A549 (cell line): Measurements from ENCODE around the gene NLRC5. TPM values are rescaled to one million over a fixed set of nuclear protein-coding genes. Genes with fewer than 3 reads are reported as not detected.
A peak's percentile ranks its signal among the peaks of the same experiment; 100 is the strongest.

Source experiments
- ATAC-seq, 2 experiments: fragments of 200-7000 bp in 1 of 2; fragments of >200 bp in 1 of 2; cut with Nextera tagmentation in 1 of 2; cut with Tn5 transposase in 1 of 2; 3 replicates each; pipeline versions ENCODE4 v1.8.0 to v1.9.1; 2018 to 2020; ENCODE audit warnings: mild to moderate bottlenecking in 1 of 2, moderate library complexity in 1 of 2
- CTCF ChIA-PET: fragments of 300-600 bp; sonication (Branson Sonifier 250); formaldehyde crosslinking; extraction: SDS; loops from one replicate; lab custom pipeline; 2021; ENCODE audit warnings: antibody characterized with exemption, inconsistent platforms; lab: Yijun Ruan, JAX
- POLR2A ChIA-PET: fragments of 350-600 bp; formaldehyde crosslinking; extraction: SDS; loops from one replicate; lab custom pipeline; 2021; ENCODE audit warnings: antibody characterized with exemption, inconsistent platforms; lab: Yijun Ruan, JAX
- DNase-seq, 2 experiments: peaks; one replicate each; pipeline versions ENCODE4 v3.0.0 to v3.0.0-alpha.2; 2011 to 2016; ENCODE audit warnings: low read depth in 1 of 2, low spot score in 1 of 2
- FAIRE-seq: peaks from 2 replicates; lab custom pipeline; 2011; peaks lifted over from hg19 to GRCh38; lab: Jason Lieb, UNC
- H3K27ac ChIP-seq, 2 experiments: fragments of >200 bp; sonication (Bioruptor Twin); formaldehyde crosslinking; 3 replicates each; pipeline ENCODE4 v1.5.1; 2016 to 2017
- H3K4me1 ChIP-seq: fragments of >200 bp; sonication (Bioruptor Twin); formaldehyde crosslinking; 3 replicates; pipeline ENCODE4 v1.6.1; 2016
- H3K4me2 ChIP-seq: fragments of >200 bp; sonication (Bioruptor Twin); formaldehyde crosslinking; 3 replicates; pipeline ENCODE4 v1.6.1; 2016
- H3K4me3 ChIP-seq: fragments of >200 bp; sonication (Bioruptor Twin); formaldehyde crosslinking; 3 replicates; pipeline ENCODE4 v1.5.1; 2016
- H3K9me3 ChIP-seq: fragments of >200 bp; sonication (Bioruptor Twin); formaldehyde crosslinking; 3 replicates; pipeline ENCODE4 v1.6.1; 2016
- ATOH8 ChIP-seq: fragments of 250-450 bp; sonication (Bioruptor Pico); IDR thresholded peaks from 2 replicates; pipeline ENCODE4 v1.5.0; 2020; ENCODE audit warnings: low read depth, mild to moderate bottlenecking, moderate library complexity
- BCL3 ChIP-seq: fragments of >200 bp; sonication (Bioruptor Twin); formaldehyde crosslinking; IDR thresholded peaks from 3 replicates; pipeline ENCODE4 v1.6.1; 2016
- CBX2 ChIP-seq: fragments of 200-600 bp; sonication (generic); IDR thresholded peaks from 2 replicates; pipeline ENCODE4 v1.6.1; 2016; ENCODE audit warnings: low read depth, mild to moderate bottlenecking, borderline replicate concordance
- CBX8 ChIP-seq: fragments of 200-600 bp; sonication (generic); IDR thresholded peaks from 2 replicates; pipeline ENCODE4 v1.6.1; 2016
- CHD4 ChIP-seq: fragments of 200-600 bp; sonication (generic); IDR thresholded peaks from 2 replicates; pipeline ENCODE4 v1.6.1; 2016; ENCODE audit warnings: antibody characterized with exemption, mild to moderate bottlenecking, borderline replicate concordance
- EHMT2 ChIP-seq: fragments of 200-600 bp; sonication (generic); IDR thresholded peaks from 2 replicates; pipeline ENCODE4 v1.6.1; 2016; ENCODE audit warnings: antibody characterized with exemption, low read depth, mild to moderate bottlenecking, moderate library complexity
- ELK1 ChIP-seq: fragments of 150-350 bp; IDR thresholded peaks from 2 replicates; pipeline ENCODE4 v1.6.1; 2014; ENCODE audit warnings: low read depth, mild to moderate bottlenecking, low read length
- EP300 ChIP-seq, 2 experiments: fragments of >200 bp; sonication (Bioruptor Twin); formaldehyde crosslinking; IDR thresholded peaks; 2 replicates in 1 of 2; 3 replicates in 1 of 2; pipeline ENCODE4 v1.6.1; 2016 to 2017
- ESRRA ChIP-seq: fragments of 150-350 bp; IDR thresholded peaks from 2 replicates; pipeline ENCODE4 v1.6.1; 2014; ENCODE audit warnings: mild to moderate bottlenecking, low read length, borderline replicate concordance
- GATA3 ChIP-seq: IDR thresholded peaks from 2 replicates; pipeline ENCODE4 v1.6.1; 2012; ENCODE audit warnings: borderline replicate concordance
- HEYL ChIP-seq: fragments of 250-450 bp; sonication (Bioruptor Pico); IDR thresholded peaks from 2 replicates; pipeline ENCODE4 v1.8.0; 2021; ENCODE audit warnings: mild to moderate bottlenecking, moderate library complexity
- HOXB5 ChIP-seq: fragments of 250-450 bp; sonication (Bioruptor Pico); IDR thresholded peaks from 2 replicates; pipeline ENCODE4 v1.5.0; 2020; ENCODE audit warnings: mild to moderate bottlenecking, moderate library complexity
- MAFK ChIP-seq: fragments of 450-650 bp; IDR thresholded peaks from 2 replicates; pipeline ENCODE4 v1.6.1; 2014; ENCODE audit not compliant: partially characterized antibody
- MYC ChIP-seq: IDR thresholded peaks from 2 replicates; pipeline ENCODE4 v1.6.1; 2012; ENCODE audit warnings: mild to moderate bottlenecking, inconsistent platforms, low read length, improper control_type of control experiment, borderline replicate concordance
- NFE2L2 ChIP-seq: fragments of 150-350 bp; conservative IDR thresholded peaks from 2 replicates; pipeline ENCODE4 v1.6.1; 2014; ENCODE audit warnings: low read length
- NPAS2 ChIP-seq: fragments of 250-450 bp; sonication (Bioruptor Pico); IDR thresholded peaks from 2 replicates; pipeline ENCODE4 v1.8.0; 2022; ENCODE audit warnings: mild to moderate bottlenecking, moderate library complexity, borderline replicate concordance
- NR3C1 ChIP-seq: fragments of >200 bp; sonication (Bioruptor Twin); formaldehyde crosslinking; IDR thresholded peaks from 3 replicates; pipeline ENCODE4 v1.6.1; 2017
- PBX3 ChIP-seq: IDR thresholded peaks from 2 replicates; pipeline ENCODE4 v1.6.1; 2012
- PHF8 ChIP-seq: fragments of 200-600 bp; sonication (generic); IDR thresholded peaks from 2 replicates; pipeline ENCODE4 v1.6.1; 2016; ENCODE audit warnings: low read depth, mild to moderate bottlenecking, antibody characterized with exemption, moderate library complexity, borderline replicate concordance
- POLR2AphosphoS2 ChIP-seq: conservative IDR thresholded peaks from 2 replicates; pipeline ENCODE4 v1.6.1; 2012; ENCODE audit warnings: low read length, improper control_type of control experiment, inconsistent platforms
- RARB ChIP-seq: fragments of 250-450 bp; sonication (Bioruptor Pico); IDR thresholded peaks from 2 replicates; pipeline ENCODE4 v1.8.0; 2021; ENCODE audit warnings: mild to moderate bottlenecking, moderate library complexity
- RFX5 ChIP-seq: fragments of 450-650 bp; IDR thresholded peaks from 2 replicates; pipeline ENCODE4 v1.7.1; 2014; ENCODE audit warnings: antibody characterized with exemption, mild to moderate bottlenecking, moderate library complexity
- RNF2 ChIP-seq: fragments of 200-600 bp; sonication (generic); IDR thresholded peaks from 2 replicates; pipeline ENCODE4 v1.6.1; 2016; ENCODE audit warnings: low read depth, mild to moderate bottlenecking, antibody characterized with exemption, moderate library complexity, borderline replicate concordance
- SREBF2 ChIP-seq: fragments of 450-650 bp; IDR thresholded peaks from 2 replicates; pipeline ENCODE4 v1.6.1; 2014; ENCODE audit warnings: mild to moderate bottlenecking, moderate library complexity
- ZFP36 ChIP-seq: fragments of 450-650 bp; IDR thresholded peaks from 2 replicates; pipeline ENCODE4 v1.6.1; 2014; ENCODE audit warnings: borderline replicate concordance; ENCODE audit not compliant: partially characterized antibody
- ZNF302 ChIP-seq: fragments of 250-450 bp; sonication (Bioruptor Pico); IDR thresholded peaks from 2 replicates; pipeline ENCODE4 v1.9.0; 2021; ENCODE audit warnings: inconsistent platforms, mild to moderate bottlenecking, moderate library complexity
- WGBS: methylation state at CpG from one replicate; pipeline ENCODE4 v1.1.6; 2017; ENCODE audit errors: missing lambda C conversion rate; 5-methylcytosine and 5-hydroxymethylcytosine counted together
- polyA plus RNA-seq, 4 experiments: library from polyadenylated mRNA; depleted of rRNA in 3 of 4; stranded (reverse); fragments of >200 nt; fragmentation: RNase III in 1 of 4; extraction: RNeasy Plus Mini Kit Qiagen cat#74134 plus additional on column Dnase treatment in 1 of 4; gene quantifications; 2 replicates in 3 of 4; 3 replicates in 1 of 4; pipeline ENCODE4 v1.2.3, GENCODE V29; 2011 to 2017

Gene NLRC5
- polyA plus RNA-seq, 2 of the 4 experiments (the other 2 are of a cell fraction): 2.5 to 3.6 TPM

- ChIA-PET CTCF (interaction anchor here (0.9 to 3.7 kb wide), 3 partner anchors 11 to 248 kb away, joined by 3 to 16 read pairs (median 3); partner anchors contain the start of gene CPNE2), POLR2A (no interaction called here)
- H3K9me3 ChIP-seq: no peaks in the 10 kb centered on the region
- TF ChIP-seq BCL3: no peak
- no peak for TF ChIP-seq PHF8
- no peak for TF ChIP-seq GATA3
- no peak for TF ChIP-seq EHMT2
- TF ChIP-seq HEYL: no peak
- TF ChIP-seq ZFP36: no peak
- TF ChIP-seq NPAS2 (CRISPR knock-in tag): no peak
- no peak for TF ChIP-seq MAFK
- TF ChIP-seq NFE2L2: no peak
- TF ChIP-seq CHD4: no peak
- no peak for TF ChIP-seq ESRRA
- no peak for TF ChIP-seq SREBF2
- TF ChIP-seq POLR2AphosphoS2: no peak
- TF ChIP-seq EP300 (IDR thresholded peaks at IDR 0.05): no peak
- TF ChIP-seq ZNF302 (CRISPR knock-in tag): no peak
- TF ChIP-seq CBX8: no peak
- no peak for TF ChIP-seq ELK1
- no peak for TF ChIP-seq RNF2
- no peak for TF ChIP-seq CBX2
- no peak for TF ChIP-seq RFX5
- 0 out of 6 replicates have a peak, but pooled peaks of 1 of the 2 experiments have one; percentile 9 for ATAC-seq
- no peak overlapping the region for H3K4me2 ChIP-seq
- no peak overlapping the region for H3K4me3 ChIP-seq
- H3K4me1 ChIP-seq: peaks cover 7% of the 10 kb centered on the region; the same call in 1 of the 3 replicates
- DNase-seq: no peak
- WGBS: 76% methylated on average over 21 of the region's 25 CpGs
- FAIRE-seq: no peak
- H3K27ac ChIP-seq: no peak overlapping the region; a peak in 1 of 6 replicates
Measured at GRCh38 chr16:57115514-57116182, 126.3 kb downstream of the NLRC5 start.

GRCh38 chr16:57118461-57119084, 129.2 kb downstream of the NLRC5 start:
- POLR2A ChIA-PET: interaction anchor here (0.6 kb wide), 1 partner anchor 109 kb away, joined by 4 read pairs; no protein-coding TSS in a partner anchor
- ATAC-seq: no peak
- no peak for FAIRE-seq
- no peak overlapping the region for H3K4me2 ChIP-seq
- TF ChIP-seq RARB (CRISPR knock-in tag): no peak
- TF ChIP-seq RNF2: no peak
- TF ChIP-seq EP300 (IDR thresholded peaks at IDR 0.05): no peak
- no peak for TF ChIP-seq ATOH8
- TF ChIP-seq MYC: no peak
- no peak for TF ChIP-seq HOXB5 (CRISPR knock-in tag)
- no peak for TF ChIP-seq RFX5
- TF ChIP-seq NR3C1: no peak
- no peak for TF ChIP-seq PBX3
- no peak overlapping the region for H3K4me3 ChIP-seq
- peaks cover 7% of the 10 kb centered on the region; the same call in 1 of the 3 replicates for H3K4me1 ChIP-seq
- WGBS: 82% methylated on average over 2 of the region's 2 CpGs
- no peaks in the 10 kb centered on the region for H3K9me3 ChIP-seq
- no peak overlapping the region; a peak in 1 of 6 replicates for H3K27ac ChIP-seq
- DNase-seq: no peak
- CTCF ChIA-PET: interaction anchor here (0.6 to 2.0 kb wide), 9 partner anchors 23 to 308 kb away, joined by 3 to 11 read pairs (median 3); partner anchors contain the start of gene CPNE2
